GM12892 (cell line): ENCODE results near the gene SLC7A8.

Source experiments
- POLR2A ChIP-seq: IDR thresholded peaks from 2 replicates; pipeline ENCODE4 v1.6.1; 2011; ENCODE audit warnings: low read depth, low read length, control low read depth
- TAF1 ChIP-seq: IDR thresholded peaks from 2 replicates; pipeline ENCODE4 v1.6.1; 2011; ENCODE audit warnings: low read depth, mild to moderate bottlenecking, control low read depth, low read length, borderline replicate concordance

- no peak for TF ChIP-seq POLR2A
- TF ChIP-seq TAF1 = no peak
These were observed 106.6 kb downstream of the SLC7A8 start for GRCh38 chr14:23076785-23077408.
